ENCODE data around the gene CPA1.
A peak's percentile ranks its signal among the peaks of the same experiment; 100 is the strongest.

Gene CPA1

GRCh38 chr7:130356121-130356875 lies 24.0 kb upstream of the CPA1 start:
- no peak for DNase-seq

- DNase-seq = no peak
These were observed 23.2 kb upstream of the CPA1 start for GRCh38 chr7:130356876-130357611.

GRCh38 chr7:130358471-130358870 lies 21.8 kb upstream of the CPA1 start:
- DNase-seq = no peak

GRCh38 chr7:130359276-130359857 lies 20.9 kb upstream of the CPA1 start:
- no peak for DNase-seq

GRCh38 chr7:130360518-130360917 lies 19.8 kb upstream of the CPA1 start:
- DNase-seq = no peak

- no peak for DNase-seq
These were observed 18.6 kb upstream of the CPA1 start for GRCh38 chr7:130361681-130362080.

- DNase-seq = no peak
These were observed 18.0 kb upstream of the CPA1 start for GRCh38 chr7:130362251-130362816.

GRCh38 chr7:130363026-130363847 lies 17.1 kb upstream of the CPA1 start:
- DNase-seq = no peak

- DNase-seq = peak; percentile 68
These were observed 15.8 kb upstream of the CPA1 start for GRCh38 chr7:130364451-130364850.

- peak; percentile 66 for DNase-seq
These were observed 15.2 kb upstream of the CPA1 start for GRCh38 chr7:130365088-130365487.

GRCh38 chr7:130365511-130366441 lies 14.5 kb upstream of the CPA1 start:
- peak; percentile 99 for DNase-seq

GRCh38 chr7:130366564-130366963 lies 13.7 kb upstream of the CPA1 start:
- DNase-seq = peak; percentile 14

GRCh38 chr7:130367088-130367755 lies 13.1 kb upstream of the CPA1 start:
- no peak for DNase-seq

- DNase-seq = no peak
These were observed 12.2 kb upstream of the CPA1 start for GRCh38 chr7:130367836-130368746.

GRCh38 chr7:130369110-130369711 lies 11.1 kb upstream of the CPA1 start:
- DNase-seq = no peak

- no peak for DNase-seq
These were observed 10.3 kb upstream of the CPA1 start for GRCh38 chr7:130369831-130370550.

- DNase-seq = no peak
These were observed 9.2 kb upstream of the CPA1 start for GRCh38 chr7:130371046-130371445.

- DNase-seq = no peak
These were observed 7.7 kb upstream of the CPA1 start for GRCh38 chr7:130372402-130373165.
